Measurements from ENCODE around the gene ACOT8.

GRCh38 chr20:45818239-45818638 lies 39.0 kb downstream of the ACOT8 start:
- no peak for TF ChIP-seq C11orf30 (IDR thresholded peaks at IDR 0.05; ENCODE audit: low read depth)
- no peak for TF ChIP-seq JUND (IDR thresholded peaks at IDR 0.05; ENCODE audit: borderline replicate concordance, low read depth, low read length)
- TF ChIP-seq JUND (tag; IDR thresholded peaks at IDR 0.05; ENCODE audit: borderline replicate concordance, low read depth, low read length): no peak
- TF ChIP-seq PURB (CRISPR knock-in tag; IDR thresholded peaks at IDR 0.05; ENCODE audit: low read depth): no peak
- TF ChIP-seq POLR2AphosphoS5 (IDR thresholded peaks at IDR 0.05; ENCODE audit: control insufficient read depth, insufficient read depth, low read depth, low read length): no peak
- TF ChIP-seq MAX (CRISPR knock-in tag; IDR thresholded peaks at IDR 0.05): peak; percentile 44; the same call in 1 of the 2 replicates
- TF ChIP-seq SPI1 (IDR thresholded peaks at IDR 0.05; ENCODE audit: borderline replicate concordance, low read depth, low read length): no peak
- TF ChIP-seq RFX5 (IDR thresholded peaks at IDR 0.05; ENCODE audit: low read depth, low read length): no peak

Measured in K562 (cell line).